SK-N-MC (cell line): ENCODE measurements around the gene OR2K2.

Experiments
- EZH2 ChIP-seq: fragments of 200-600 bp; sonication (generic); IDR thresholded peaks from one replicate; pipeline ENCODE4 v1.6.1; 2017; ENCODE audit warnings: antibody characterized with exemption
- FOXP2 ChIP-seq: optimal IDR thresholded peaks from 2 replicates; pipeline ENCODE3; 2011; ENCODE audit warnings: mild to moderate bottlenecking, moderate library complexity; ENCODE audit not compliant: insufficient read depth; ENCODE audit errors: extremely low read length, control extremely low read depth
- POLR2AphosphoS5 ChIP-seq: IDR thresholded peaks from 2 replicates; pipeline ENCODE4 v1.6.1; 2012; ENCODE audit warnings: mild to moderate bottlenecking, low read depth, low read length, borderline replicate concordance

- no peak for TF ChIP-seq EZH2
- TF ChIP-seq FOXP2: no peak
- no peak for TF ChIP-seq POLR2AphosphoS5
These were observed 37.0 kb upstream of the OR2K2 start for GRCh38 chr9:111366978-111367377.
